ENCODE measurements around the gene JCAD.

JCAD gene

GRCh38 chr10:29998142-29998808 is 61.1 kb downstream of the JCAD start:
- TF ChIP-seq CTCF (conservative IDR thresholded peaks at IDR 0.05; ENCODE audit: control insufficient read depth, insufficient read depth, low read depth, low read length): peak; percentile 100
- DNase-seq (ENCODE audit: low read depth): peak; percentile 87
- no peak overlapping the region for H3K4me3 ChIP-seq (ENCODE audit: control insufficient read depth, low read depth, low read length)

- H3K4me3 ChIP-seq (ENCODE audit: control insufficient read depth, low read depth, low read length): no peak overlapping the region
- no peak for TF ChIP-seq CTCF (conservative IDR thresholded peaks at IDR 0.05; ENCODE audit: control insufficient read depth, insufficient read depth, low read depth, low read length)
- DNase-seq (ENCODE audit: low read depth): no peak
Measured at GRCh38 chr10:29994811-29995210, 64.6 kb downstream of the JCAD start.

GRCh38 chr10:29993319-29993915 is 66.0 kb downstream of the JCAD start:
- no peak overlapping the region for H3K4me3 ChIP-seq (ENCODE audit: control insufficient read depth, low read depth, low read length)
- TF ChIP-seq CTCF (conservative IDR thresholded peaks at IDR 0.05; ENCODE audit: control insufficient read depth, insufficient read depth, low read depth, low read length): no peak
- DNase-seq (ENCODE audit: low read depth): no peak

- no peak for TF ChIP-seq CTCF (conservative IDR thresholded peaks at IDR 0.05; ENCODE audit: control insufficient read depth, insufficient read depth, low read depth, low read length)
- no peak overlapping the region for H3K4me3 ChIP-seq (ENCODE audit: control insufficient read depth, low read depth, low read length)
- no peak for DNase-seq (ENCODE audit: low read depth)
Measured at GRCh38 chr10:29992914-29993313, 66.5 kb downstream of the JCAD start.

- no peak for DNase-seq (ENCODE audit: low read depth)
- TF ChIP-seq CTCF (conservative IDR thresholded peaks at IDR 0.05; ENCODE audit: control insufficient read depth, insufficient read depth, low read depth, low read length): no peak
- no peak overlapping the region for H3K4me3 ChIP-seq (ENCODE audit: control insufficient read depth, low read depth, low read length)
Measured at GRCh38 chr10:29991382-29991781, 68.0 kb downstream of the JCAD start.

GRCh38 chr10:29987471-29987870 is 71.9 kb downstream of the JCAD start:
- H3K4me3 ChIP-seq (ENCODE audit: control insufficient read depth, low read depth, low read length): no peak overlapping the region
- TF ChIP-seq CTCF (conservative IDR thresholded peaks at IDR 0.05; ENCODE audit: control insufficient read depth, insufficient read depth, low read depth, low read length): no peak
- DNase-seq (ENCODE audit: low read depth): no peak

All from fibroblast of mammary gland (primary cell).